Measurements from ENCODE around the gene HLTF.

DNA sequence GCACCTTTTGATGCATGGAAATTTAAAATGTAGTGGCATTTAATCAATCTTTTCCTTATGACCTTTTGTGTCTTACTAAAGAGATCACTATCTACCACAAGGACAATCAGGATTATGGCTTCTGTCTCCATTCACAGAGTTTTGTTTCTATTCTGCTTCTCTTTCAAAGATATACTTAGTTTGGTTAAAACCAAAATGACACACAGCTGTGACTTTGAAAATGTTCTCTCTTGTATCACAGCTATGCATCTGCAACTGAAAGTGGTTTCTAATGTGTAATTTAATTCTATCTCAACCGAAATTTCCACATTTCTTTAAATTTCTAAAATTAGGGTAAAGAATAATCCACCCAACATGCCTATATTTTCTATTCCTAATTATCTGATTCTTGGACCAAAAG is 27.7 kb downstream of the HLTF start:
- TF ChIP-seq, protein P1, sequence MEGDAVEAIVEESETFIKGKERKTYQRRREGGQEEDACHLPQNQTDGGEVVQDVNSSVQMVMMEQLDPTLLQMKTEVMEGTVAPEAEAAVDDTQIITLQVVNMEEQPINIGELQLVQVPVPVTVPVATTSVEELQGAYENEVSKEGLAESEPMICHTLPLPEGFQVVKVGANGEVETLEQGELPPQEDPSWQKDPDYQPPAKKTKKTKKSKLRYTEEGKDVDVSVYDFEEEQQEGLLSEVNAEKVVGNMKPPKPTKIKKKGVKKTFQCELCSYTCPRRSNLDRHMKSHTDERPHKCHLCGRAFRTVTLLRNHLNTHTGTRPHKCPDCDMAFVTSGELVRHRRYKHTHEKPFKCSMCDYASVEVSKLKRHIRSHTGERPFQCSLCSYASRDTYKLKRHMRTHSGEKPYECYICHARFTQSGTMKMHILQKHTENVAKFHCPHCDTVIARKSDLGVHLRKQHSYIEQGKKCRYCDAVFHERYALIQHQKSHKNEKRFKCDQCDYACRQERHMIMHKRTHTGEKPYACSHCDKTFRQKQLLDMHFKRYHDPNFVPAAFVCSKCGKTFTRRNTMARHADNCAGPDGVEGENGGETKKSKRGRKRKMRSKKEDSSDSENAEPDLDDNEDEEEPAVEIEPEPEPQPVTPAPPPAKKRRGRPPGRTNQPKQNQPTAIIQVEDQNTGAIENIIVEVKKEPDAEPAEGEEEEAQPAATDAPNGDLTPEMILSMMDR (conservative IDR thresholded peaks at IDR 0.05 in 1 of 2, IDR thresholded peaks at IDR 0.05 in 1 of 2; ENCODE audit: low read depth in 1 of 2, low read length in 2 of 2) = no peak
- no peak for TF ChIP-seq EZH2 (IDR thresholded peaks at IDR 0.05; ENCODE audit: low read length, missing control alignments)
